Lung (tissue), 16 donors: Measurements from ENCODE around the gene KCNV2. TPM values are rescaled to one million over a fixed set of nuclear protein-coding genes. Genes with fewer than 3 reads are reported as not detected.

Experiments
- ATAC-seq: fragments of 200-7000 bp; cut with Tn5 transposase; one replicate; pipeline ENCODE4 v1.9.1; 2020; ENCODE audit warnings: moderate number of reproducible peaks; ENCODE audit not compliant: insufficient read depth, low FRiP score
- DNase-seq, 3 donors: peaks; one replicate each; pipeline ENCODE4 v3.0.0-alpha.2; 2013 to 2017
- H3K27ac ChIP-seq, 2 donors: one replicate each; pipeline ENCODE4 v1.5.1; 2013; ENCODE audit warnings: mild to moderate bottlenecking in 2 of 2, moderate library complexity in 2 of 2, control low read depth in 1 of 2, inconsistent platforms in 1 of 2, low read depth in 1 of 2, low read length in 1 of 2
- H3K27me3 ChIP-seq, 3 donors: one replicate each; pipeline ENCODE4 v1.5.1; 2013; ENCODE audit warnings: low read length in 2 of 3; ENCODE audit not compliant: control insufficient read depth in 3 of 3, insufficient read depth in 3 of 3
- H3K36me3 ChIP-seq, 4 donors: one replicate each; pipeline ENCODE4 v1.5.1; 2013; ENCODE audit warnings: low read length in 4 of 4, mild to moderate bottlenecking in 1 of 4, moderate library complexity in 1 of 4; ENCODE audit not compliant: control insufficient read depth in 4 of 4, insufficient read depth in 4 of 4
- H3K4me1 ChIP-seq, 5 donors: one replicate each; pipeline ENCODE4 v1.5.1; 2013; ENCODE audit warnings: low read length in 5 of 5, mild to moderate bottlenecking in 2 of 5, moderate library complexity in 1 of 5; ENCODE audit not compliant: control insufficient read depth in 5 of 5, insufficient read depth in 5 of 5
- H3K4me3 ChIP-seq: one replicate; pipeline ENCODE4 v1.5.1; 2013; ENCODE audit warnings: mild to moderate bottlenecking, control low read depth, moderate library complexity
- H3K9ac ChIP-seq, 2 donors: one replicate each; pipeline ENCODE4 v1.5.1; 2013; ENCODE audit warnings: low read length in 2 of 2, control low read depth in 1 of 2; ENCODE audit not compliant: insufficient read depth in 1 of 2
- H3K9me3 ChIP-seq, 4 donors: one replicate each; pipeline ENCODE4 v1.5.1; 2013; ENCODE audit warnings: low read length in 3 of 4, mild to moderate bottlenecking in 1 of 4, moderate library complexity in 1 of 4; ENCODE audit not compliant: control insufficient read depth in 4 of 4, insufficient read depth in 3 of 4
- whole genome bisulfite sequencing, 2 donors: extraction: QIAGEN DNeasy Blood & Tissue Kit; methylation state at CpG; one replicate each; pipeline ENCODE4 v1.1.7; 2013; 5-methylcytosine and 5-hydroxymethylcytosine counted together
- long read RNA-seq, 5 donors: transcript quantifications; one replicate each; lab custom pipeline, GENCODE V29; 2026
- polyA plus RNA-seq, 2 donors: library from polyadenylated mRNA; stranded (reverse); fragments of 200-250 nt; gene quantifications; one replicate each; pipeline ENCODE4 v1.2.1, GENCODE V29; 2013
- total RNA-seq, 2 donors: library from RNA; depleted of rRNA in 1 of 2; stranded (reverse); fragments of >200 nt in 1 of 2; gene quantifications; one replicate each; pipeline ENCODE4 v1.2.1, GENCODE V29; 2014 to 2021
- TF ChIP-seq, protein P1 (sequence below): IDR thresholded peaks from 2 replicates; pipeline ENCODE4 v1.5.1; 2012; ENCODE audit warnings: mild to moderate bottlenecking; ENCODE audit errors: control extremely low read depth, extremely low read depth
- donor health status: control.
- donor health status: control.
- donor health status: Bipolar disorder and iron deficiency.
- donor health status: healthy.
- donor health status: DM: yes; HTN: yes; CAD: no.

KCNV2 gene
- total RNA-seq: not detected
- not detected for polyA plus RNA-seq
- long read RNA-seq, donor 1: 0 reads
- long read RNA-seq, donor 2: 0 reads
- long read RNA-seq, donor 3: 0 reads
- long read RNA-seq, donor 4: 0 reads
- long read RNA-seq, donor 5, partial matches to known transcripts: 56 of 56 reads
- long read RNA-seq, donor 5, other reads (novel, unspliced or antisense): 0 of 56 reads

DNA sequence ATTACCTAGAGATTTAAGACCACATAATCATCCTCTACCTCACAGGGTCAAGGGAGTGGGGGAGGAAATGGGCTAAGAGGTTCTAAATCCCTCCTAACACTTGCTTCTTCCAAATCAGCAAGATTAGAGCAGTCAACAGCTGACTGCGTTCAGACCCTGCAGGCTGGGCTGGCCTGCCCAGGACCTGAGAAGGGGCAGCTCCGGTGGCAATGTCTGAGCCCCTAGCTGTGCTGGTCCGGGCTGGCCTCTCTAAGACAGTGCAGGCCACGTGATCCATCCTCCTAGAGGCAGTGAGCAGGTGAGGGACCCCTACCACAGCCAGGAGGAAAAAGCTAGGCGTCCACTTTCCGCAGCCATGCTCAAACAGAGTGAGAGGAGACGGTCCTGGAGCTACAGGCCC, at the start of gene KCNV2:
KCNV2 (plus strand) TSS at position 126 of the 400 bp plus-strand sequence; CDS start at position 356, 230 bp downstream.
- Histone ChIP-seq H3K27me3 (no peaks in the 10 kb centered on the region), H3K4me1 (no peaks in the 10 kb centered on the region), H3K27ac (no peak within 1 kb of the TSS), H3K4me3 (no peak within 1 kb of the TSS), H3K36me3 (no peaks in the 10 kb centered on the region), H3K9me3 (peaks cover 0 to 5% (median 0%) of the 10 kb centered on the region in 4 donors), H3K9ac (no peak within 1 kb of the TSS)
- DNase-seq: no peak
- no peak for ATAC-seq
- TF ChIP-seq, protein P1, sequence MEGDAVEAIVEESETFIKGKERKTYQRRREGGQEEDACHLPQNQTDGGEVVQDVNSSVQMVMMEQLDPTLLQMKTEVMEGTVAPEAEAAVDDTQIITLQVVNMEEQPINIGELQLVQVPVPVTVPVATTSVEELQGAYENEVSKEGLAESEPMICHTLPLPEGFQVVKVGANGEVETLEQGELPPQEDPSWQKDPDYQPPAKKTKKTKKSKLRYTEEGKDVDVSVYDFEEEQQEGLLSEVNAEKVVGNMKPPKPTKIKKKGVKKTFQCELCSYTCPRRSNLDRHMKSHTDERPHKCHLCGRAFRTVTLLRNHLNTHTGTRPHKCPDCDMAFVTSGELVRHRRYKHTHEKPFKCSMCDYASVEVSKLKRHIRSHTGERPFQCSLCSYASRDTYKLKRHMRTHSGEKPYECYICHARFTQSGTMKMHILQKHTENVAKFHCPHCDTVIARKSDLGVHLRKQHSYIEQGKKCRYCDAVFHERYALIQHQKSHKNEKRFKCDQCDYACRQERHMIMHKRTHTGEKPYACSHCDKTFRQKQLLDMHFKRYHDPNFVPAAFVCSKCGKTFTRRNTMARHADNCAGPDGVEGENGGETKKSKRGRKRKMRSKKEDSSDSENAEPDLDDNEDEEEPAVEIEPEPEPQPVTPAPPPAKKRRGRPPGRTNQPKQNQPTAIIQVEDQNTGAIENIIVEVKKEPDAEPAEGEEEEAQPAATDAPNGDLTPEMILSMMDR: no peak
- WGBS, 2 donors: 96% methylated on average over 7 of the region's 7 CpGs

DNA sequence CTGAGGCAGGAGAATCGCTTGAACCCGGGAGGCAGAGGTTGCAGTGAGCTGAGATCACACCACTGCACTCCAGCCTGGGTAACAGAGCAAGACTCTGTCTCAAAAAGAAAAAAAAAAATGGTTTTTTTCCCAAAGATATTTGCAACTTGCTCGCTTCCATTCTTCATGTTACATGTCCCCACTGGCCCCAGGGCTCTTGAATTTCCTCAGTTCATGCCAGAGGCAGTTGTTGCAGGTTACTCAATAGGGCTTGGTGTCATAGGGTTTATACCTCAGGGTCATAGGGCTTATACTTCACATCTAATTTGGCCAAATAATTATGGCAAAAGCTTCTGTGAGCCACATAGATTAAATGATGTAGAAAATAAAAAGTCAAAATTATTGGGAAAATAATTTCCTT, 44.1 kb upstream of the KCNV2 start:
- no peak overlapping the region for H3K27ac ChIP-seq
- TF ChIP-seq, protein P1: no peak
- H3K9ac ChIP-seq: no peak overlapping the region
- no peak overlapping the region for H3K4me3 ChIP-seq
- H3K4me1 ChIP-seq: peaks cover 0 to 3% (median 0%) of the 10 kb centered on the region in 5 donors
- H3K36me3 ChIP-seq: no peaks in the 10 kb centered on the region
- ATAC-seq: no peak
- H3K9me3 ChIP-seq: no peaks in the 10 kb centered on the region
- WGBS, 2 donors: 85 to 98% methylated on average over 1 of the region's 3 CpGs
- H3K27me3 ChIP-seq: no peaks in the 10 kb centered on the region
- DNase-seq: no peak

DNA sequence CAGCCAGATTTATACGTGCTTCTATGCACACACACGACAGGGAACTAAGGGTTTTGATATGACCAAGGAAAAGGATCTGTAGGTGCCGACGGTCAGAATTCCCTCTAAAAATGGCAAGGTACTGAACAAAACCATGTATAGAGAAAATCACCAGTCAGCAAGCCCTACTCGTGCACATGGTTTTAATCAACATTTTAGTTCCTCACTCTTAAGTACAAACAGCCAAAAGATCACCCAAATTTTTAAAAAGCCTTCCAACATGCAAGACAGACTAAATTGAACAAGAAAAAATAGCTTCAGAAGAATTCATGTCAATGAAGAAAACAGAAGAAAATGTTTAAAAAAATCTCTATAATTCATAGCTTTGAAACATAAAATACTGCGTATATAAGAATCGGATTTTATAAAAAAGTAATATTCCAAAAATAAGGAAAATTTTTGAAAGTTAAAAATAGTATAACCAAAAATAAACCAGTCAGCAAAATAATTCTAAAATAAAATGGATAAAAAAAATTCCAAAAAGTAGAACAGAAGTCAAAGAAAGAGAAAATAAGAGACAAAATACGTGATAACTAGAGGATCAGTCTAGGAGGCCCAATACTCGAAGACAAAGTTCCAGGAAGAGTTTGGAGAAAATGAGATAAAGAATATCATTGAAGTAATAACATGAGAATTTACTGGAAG, 43.0 kb upstream of the KCNV2 start:
- H3K27me3 ChIP-seq: no peaks in the 10 kb centered on the region
- DNase-seq: no peak
- TF ChIP-seq, protein P1: no peak
- 90 to 93% methylated on average over 9 of the region's 9 CpGs for WGBS, 2 donors
- H3K4me3 ChIP-seq: no peak overlapping the region
- ATAC-seq: no peak
- H3K9me3 ChIP-seq: no peaks in the 10 kb centered on the region
- H3K36me3 ChIP-seq: no peaks in the 10 kb centered on the region
- peaks cover 0 to 3% (median 0%) of the 10 kb centered on the region in 5 donors for H3K4me1 ChIP-seq
- H3K9ac ChIP-seq: no peak overlapping the region
- H3K27ac ChIP-seq: no peak overlapping the region
